SKM-1 (cell line): ENCODE data around the gene ANAPC4.

Experiments
- DNase-seq: peaks from one replicate; lab custom pipeline; 2025; ENCODE audit not compliant: unreplicated experiment; lab: John Stamatoyannopoulos, UW

Gene ANAPC4

DNA sequence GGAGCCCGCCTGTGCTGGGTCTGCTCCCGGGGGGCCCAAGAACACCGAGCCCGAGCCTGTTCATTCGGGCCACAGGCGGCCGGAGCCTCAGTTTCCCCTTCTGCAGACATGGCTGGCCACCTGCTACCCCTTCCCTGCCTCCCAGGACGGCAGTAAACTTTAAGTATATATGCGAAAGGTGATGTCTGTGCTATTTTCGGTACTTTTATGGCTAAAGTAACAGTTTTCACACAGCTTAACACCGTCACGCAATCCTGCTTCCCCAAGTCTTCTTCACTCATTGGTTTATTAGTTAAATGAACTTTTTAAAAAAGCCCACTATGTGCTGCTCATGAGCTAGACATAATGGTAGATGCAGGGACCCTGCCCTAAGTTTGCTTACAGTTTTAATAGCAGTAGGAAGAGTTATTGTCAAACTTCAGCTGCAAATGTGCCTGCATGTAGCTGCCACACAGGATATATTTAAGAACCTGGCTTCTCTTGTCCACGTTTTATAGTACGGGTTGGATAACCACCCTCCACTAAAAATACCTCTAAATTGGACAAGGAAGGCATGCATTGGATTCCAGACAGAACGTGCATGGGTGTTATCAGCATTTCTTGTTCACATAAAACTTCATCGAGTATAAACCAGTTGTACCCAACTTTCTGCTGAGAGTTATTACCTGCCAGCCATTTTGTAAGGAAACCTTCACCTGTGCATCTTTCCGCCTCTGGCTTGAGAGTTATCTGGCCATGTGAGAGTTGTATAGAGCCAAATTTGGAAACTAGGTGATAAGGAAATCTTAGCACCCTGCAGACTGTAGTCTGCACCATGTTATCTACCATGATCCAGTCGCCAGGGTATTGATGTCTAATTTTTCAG is 741 bp downstream of the ANAPC4 start:
- DNase-seq, result no peak

DNA sequence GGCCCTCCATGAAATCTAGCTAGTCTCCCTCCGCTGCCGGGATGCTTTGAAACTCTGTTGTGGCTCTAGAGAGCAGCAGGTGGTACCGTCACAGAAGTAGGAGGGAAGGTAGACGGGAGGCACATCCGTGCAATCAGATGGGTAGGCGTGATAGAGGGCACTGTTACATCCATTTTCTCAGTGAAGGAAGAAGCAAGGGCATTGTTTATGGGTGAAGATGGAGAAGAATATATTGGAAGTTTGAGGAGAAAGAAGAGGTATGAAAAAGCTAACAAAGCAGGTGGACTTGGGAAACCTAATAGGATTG is 1.3 kb downstream of the ANAPC4 start:
- no peak for DNase-seq

DNA sequence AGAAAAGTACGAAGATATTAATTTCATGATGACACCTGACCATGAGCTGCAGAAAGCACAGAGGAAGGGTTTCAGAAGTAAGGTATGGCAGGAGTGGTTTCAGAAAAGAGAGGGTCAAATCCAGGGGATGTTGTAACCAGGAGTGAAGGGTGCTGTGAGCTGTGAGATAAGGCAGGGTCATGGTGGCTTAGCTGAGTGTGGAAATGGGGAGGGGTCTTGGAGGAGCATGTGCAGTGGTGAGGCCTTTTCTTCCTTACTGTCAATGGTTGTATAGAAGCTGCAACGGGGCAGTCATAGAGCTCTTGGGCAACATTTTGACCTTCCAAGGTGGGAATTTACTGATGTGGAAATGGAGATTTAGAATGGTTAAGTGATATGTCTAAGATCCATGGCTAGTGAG is 2.5 kb downstream of the ANAPC4 start:
- no peak for DNase-seq

DNA sequence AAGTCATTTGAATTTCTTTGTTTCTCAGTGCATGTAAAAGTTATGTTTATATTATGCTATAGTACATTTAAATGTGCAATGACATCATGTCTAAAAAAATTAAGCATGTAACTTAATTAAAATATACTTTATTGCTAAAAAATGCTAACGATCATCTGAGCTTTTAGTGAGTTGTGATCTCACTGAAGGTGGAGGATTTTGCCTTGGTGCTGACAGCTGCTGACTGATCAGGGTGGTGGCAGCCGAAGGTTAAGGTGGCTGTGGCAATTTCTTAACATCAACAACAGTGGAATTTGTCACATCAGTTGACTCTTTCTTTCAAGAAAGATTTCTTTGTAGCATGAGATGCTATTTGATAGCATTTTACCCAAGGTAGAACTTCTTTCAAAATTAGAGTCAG is 6.6 kb downstream of the ANAPC4 start:
- no peak for DNase-seq

DNA sequence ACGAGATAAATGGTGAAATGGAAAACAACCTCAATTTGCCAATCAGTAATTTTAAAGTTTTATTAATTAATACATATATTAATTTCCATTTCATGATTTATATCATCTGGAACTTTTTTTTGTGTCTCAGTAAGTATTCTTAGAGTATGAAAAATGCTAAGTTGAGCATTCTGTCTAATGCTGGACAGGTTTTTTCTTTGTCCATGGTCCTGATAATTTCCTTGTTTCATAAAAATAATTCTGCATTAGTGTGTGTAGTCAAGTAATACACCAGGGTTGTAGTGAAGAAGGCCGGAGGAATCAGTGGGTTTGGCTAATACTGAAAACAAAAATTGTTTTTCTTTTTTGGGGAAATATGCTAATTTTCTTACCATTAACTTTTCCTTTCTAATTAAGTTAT is 9.9 kb downstream of the ANAPC4 start:
- no peak for DNase-seq

DNA sequence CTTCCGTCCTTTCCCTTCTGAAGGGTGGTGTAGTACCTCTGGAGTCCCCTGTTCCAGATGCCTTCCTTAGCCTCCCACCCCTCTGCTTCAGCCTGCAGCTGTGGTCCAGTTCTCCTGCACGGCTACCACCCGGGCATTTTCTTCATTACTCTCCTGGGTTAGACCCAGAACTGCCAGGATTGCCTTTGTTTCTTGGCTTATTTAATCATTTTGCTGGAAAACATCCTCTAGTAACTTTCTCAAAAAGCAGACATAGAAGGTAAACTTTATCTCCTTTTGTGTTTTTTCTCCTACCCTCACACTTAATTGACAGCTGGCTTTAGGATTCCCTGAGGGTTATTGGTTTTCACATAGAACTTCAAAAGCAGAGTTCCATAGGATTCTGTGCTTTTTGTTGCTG is 20.2 kb downstream of the ANAPC4 start:
- DNase-seq, result no peak

- DNase-seq, result no peak
Observed at GRCh38 chr4:25399510-25399909, 22.4 kb downstream of the ANAPC4 start.

GRCh38 chr4:25401066-25401465 is 24.0 kb downstream of the ANAPC4 start:
- DNase-seq, result no peak

- no peak for DNase-seq
Observed at GRCh38 chr4:25402521-25402920, 25.5 kb downstream of the ANAPC4 start.

GRCh38 chr4:25403699-25404098 is 26.6 kb downstream of the ANAPC4 start:
- DNase-seq, result no peak

DNA sequence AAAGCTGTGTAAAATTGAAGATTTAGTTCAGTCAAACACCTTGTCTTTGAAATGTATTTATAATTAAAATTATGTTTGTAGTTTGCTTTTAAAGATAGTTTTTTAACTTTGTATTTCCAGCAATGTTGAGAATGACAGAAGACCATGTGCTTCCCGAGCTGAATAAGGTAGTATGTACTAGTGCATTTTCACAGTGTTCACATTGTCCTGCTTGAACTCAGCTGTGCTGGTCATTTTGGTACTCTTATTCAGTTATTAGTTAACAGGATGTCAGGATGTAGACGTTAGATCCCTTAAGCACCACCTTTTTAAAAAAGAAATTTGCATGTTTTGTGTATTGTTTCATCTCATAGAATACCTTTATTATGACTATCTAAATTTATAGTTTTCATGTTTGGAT is 28.4 kb downstream of the ANAPC4 start:
- DNase-seq, result no peak

DNA sequence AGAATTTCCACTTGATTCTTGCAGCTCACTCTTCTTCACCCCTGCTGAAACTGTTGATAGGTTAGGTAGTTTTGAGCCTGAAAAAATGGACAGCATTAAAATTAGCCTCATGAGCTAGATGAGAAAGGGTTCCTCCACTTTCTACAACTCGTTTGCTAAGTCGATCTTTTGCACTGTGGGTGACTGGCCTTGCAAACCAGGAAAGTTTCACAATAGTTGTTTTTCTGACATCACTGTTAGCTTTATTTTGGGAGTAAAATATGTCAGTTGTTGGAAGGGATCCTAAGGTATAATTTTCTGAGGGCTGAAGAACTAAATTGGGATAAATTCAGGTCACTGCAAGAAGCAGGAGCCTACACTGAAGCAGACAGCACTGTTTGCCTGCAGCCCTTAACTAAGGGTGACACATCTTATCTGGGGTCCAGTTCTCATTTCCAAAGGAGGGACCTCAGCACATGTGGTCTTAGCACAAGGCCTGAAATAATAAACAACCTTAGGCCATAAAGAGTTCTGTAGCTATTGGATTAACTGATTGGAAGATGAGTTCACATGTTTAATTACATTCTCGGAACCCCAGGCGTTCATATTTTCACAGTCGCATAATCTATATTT is 29.1 kb downstream of the ANAPC4 start:
- DNase-seq, result no peak

- no peak for DNase-seq
Observed at GRCh38 chr4:25410820-25411529, 33.9 kb downstream of the ANAPC4 start.

DNA sequence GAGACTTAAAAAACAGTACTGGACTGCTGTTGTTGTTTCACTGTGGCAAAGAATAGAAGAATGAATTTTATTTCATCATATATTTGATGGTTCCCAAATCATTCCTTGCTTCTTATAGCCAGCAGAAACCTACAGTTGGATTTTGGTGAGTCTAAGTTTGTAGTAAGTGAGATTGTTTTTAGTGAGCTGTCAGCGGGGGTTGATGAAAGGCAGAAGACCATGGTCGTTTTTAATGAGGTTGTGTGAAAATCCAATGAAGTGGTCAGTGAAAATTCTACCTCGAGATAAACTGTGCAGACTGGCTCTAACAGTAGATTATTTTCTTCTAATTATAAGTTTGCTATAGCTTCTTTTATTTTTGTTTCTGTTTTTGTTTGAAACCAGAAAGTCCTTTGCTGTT is 36.2 kb downstream of the ANAPC4 start:
- no peak for DNase-seq

- no peak for DNase-seq
Observed at GRCh38 chr4:25417014-25417413, 40.0 kb downstream of the ANAPC4 start.

- no peak for DNase-seq
Observed at GRCh38 chr4:25420931-25421330, 43.9 kb downstream of the ANAPC4 start.

DNA sequence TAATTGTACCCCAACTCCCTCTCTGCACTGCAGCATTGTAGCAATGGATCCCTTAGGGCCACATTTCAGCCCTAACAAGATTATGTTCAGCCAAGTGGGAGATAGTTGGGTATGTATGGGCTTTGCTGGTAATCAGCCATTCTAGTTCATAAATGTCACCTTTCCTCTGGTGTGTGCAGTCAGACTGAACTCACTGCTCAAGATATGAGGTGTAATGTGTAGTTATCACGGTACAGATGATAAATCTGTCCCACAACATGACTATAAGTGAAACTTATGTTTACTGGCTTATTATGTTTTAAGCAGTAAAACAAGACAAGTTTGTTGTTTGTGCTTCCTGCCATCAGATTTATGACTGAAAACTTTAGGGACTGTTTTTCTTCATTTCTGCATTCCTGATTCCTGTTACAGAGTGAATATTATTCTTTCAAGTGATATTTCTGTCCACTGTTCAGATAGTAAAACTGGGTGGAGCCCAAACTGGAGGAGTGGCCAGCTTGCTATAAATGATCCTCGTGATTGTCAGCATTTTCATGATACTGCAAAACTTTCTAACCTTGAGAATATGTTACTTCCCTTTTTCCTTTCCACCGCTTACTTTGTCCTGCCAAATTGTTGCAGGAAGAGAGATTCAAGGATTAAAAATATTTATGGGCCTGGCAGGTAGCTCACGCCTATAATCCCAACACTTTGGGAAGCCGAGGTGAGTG is 44.9 kb downstream of the ANAPC4 start:
- no peak for DNase-seq

DNA sequence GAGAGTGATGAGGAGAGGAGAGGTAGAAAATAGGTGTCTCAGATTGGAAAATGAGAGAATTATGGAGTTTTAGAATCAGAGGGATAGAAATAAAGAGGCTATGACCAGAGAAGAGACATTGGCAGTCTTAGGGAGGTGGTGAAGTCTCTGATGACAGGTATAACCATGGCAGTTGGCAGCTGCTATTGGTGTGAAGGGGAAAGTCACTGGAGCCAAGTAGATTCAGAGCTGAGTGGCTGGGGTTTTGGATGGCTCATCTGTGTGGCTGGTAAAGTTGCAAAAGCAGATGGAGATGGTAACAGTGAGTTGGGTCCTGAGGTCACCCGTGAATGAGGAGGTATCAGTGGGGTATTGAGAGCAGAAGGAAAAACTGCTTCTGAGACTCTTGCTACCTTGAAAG is 46.5 kb downstream of the ANAPC4 start:
- DNase-seq, result no peak

- no peak for DNase-seq
Observed at GRCh38 chr4:25424539-25425228, 47.6 kb downstream of the ANAPC4 start.

GRCh38 chr4:25425361-25425760 is 48.3 kb downstream of the ANAPC4 start:
- no peak for DNase-seq

DNA sequence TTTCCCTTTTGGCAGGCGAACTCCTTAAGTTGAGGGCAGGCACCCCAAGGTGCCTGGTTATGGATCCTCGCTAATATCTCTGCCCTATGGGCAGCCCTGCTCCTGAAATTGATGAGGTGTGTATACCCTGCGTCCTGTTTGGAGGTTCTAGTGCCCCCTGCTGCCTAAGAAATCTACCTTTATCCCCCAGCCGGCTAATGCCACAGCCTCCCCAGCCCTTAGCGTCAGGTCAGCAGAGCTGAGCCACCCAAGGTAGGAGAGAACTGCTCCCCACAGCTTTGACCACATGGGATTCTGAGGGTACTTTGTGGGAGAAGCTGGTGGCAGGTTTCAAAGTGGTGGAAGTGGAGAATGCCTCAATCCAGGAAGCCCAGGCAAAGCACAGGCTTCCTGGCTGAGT is 50.8 kb downstream of the ANAPC4 start:
- DNase-seq, result no peak
